Measurements from ENCODE around the gene MCM6. TPM values are rescaled to one million over a fixed set of nuclear protein-coding genes. Genes with fewer than 3 reads are reported as not detected.

The MCM6 gene
- total RNA-seq, 1 experiment from 2014 or later: 113 TPM

GRCh38 chr2:135898234-135898786, 22.1 kb upstream of the MCM6 start:
- H3K4ac ChIP-seq (ENCODE audit: low read depth, low read length): no peak overlapping the region
- no peak overlapping the region for H2BK15ac ChIP-seq (ENCODE audit: low read depth, low read length)
- H2BK5ac ChIP-seq (ENCODE audit: insufficient read length, low read length): no peak overlapping the region
- peaks cover 5 to 13% (median 5%) of the 10 kb centered on the region in 3 experiments; a peak in 4 of 7 replicates for H3K36me3 Mint-ChIP-seq (ENCODE audit: insufficient read depth in 1 of 3, low read depth in 3 of 3)
- H3K27me3 ChIP-seq (ENCODE audit: insufficient read depth, low read length): no peaks in the 10 kb centered on the region
- no peak overlapping the region for H3K4me2 ChIP-seq (ENCODE audit: insufficient read depth, insufficient read length, low read length)
- H3K9me3 ChIP-seq (ENCODE audit: control insufficient read depth, low read depth, low read length): no peaks in the 10 kb centered on the region
- H2BK20ac ChIP-seq (ENCODE audit: low read depth, low read length, poor library complexity, severe bottlenecking): no peak overlapping the region
- H3K4me1 ChIP-seq (ENCODE audit: insufficient read depth, low read length): no peaks in the 10 kb centered on the region
- H2BK12ac ChIP-seq (ENCODE audit: insufficient read length, low read depth, low read length): no peak overlapping the region
- H3K56ac ChIP-seq (ENCODE audit: insufficient read length, low read depth, low read length): no peak overlapping the region
- H3K4me1 Mint-ChIP-seq: peaks cover 10 to 13% of the 10 kb centered on the region in 2 experiments
- no peak overlapping the region for H2AK5ac ChIP-seq (ENCODE audit: insufficient read length, low read length)
- no peak for DNase-seq
- no peak overlapping the region for H3K27ac ChIP-seq (ENCODE audit: insufficient read length, low read depth, low read length)
- no peak overlapping the region for H3K9ac ChIP-seq (ENCODE audit: extremely low read depth, insufficient read length, low read length)
- no peak overlapping the region for H3K18ac ChIP-seq (ENCODE audit: insufficient read length, low read depth, low read length)
- no peaks in the 10 kb centered on the region for H3K23me2 ChIP-seq (ENCODE audit: insufficient read length, low read depth, low read length, poor library complexity, severe bottlenecking)
- no peak overlapping the region for H3K27ac Mint-ChIP-seq
- no peaks in the 10 kb centered on the region for H4K20me1 ChIP-seq (ENCODE audit: control insufficient read depth, insufficient read depth, insufficient read length)
- WGBS (ENCODE audit: extremely low coverage, insufficient read length, low lambda C conversion rate): no CpG with 5 or more reads among the region's 3 CpGs
- H3K79me1 ChIP-seq (ENCODE audit: insufficient read depth, low read depth, low read length, poor library complexity, severe bottlenecking): no peaks in the 10 kb centered on the region
- H3K14ac ChIP-seq (ENCODE audit: insufficient read depth, low read length): no peak overlapping the region
- no peak overlapping the region for H2BK120ac ChIP-seq (ENCODE audit: low read depth, low read length, poor library complexity, severe bottlenecking)
- TF ChIP-seq CTCF (conservative IDR thresholded peaks at IDR 0.05): no peak
- H2AFZ ChIP-seq (ENCODE audit: low read length): no peak overlapping the region
- H4K8ac ChIP-seq (replicated peaks; ENCODE audit: insufficient read length, low read depth, low read length): no peak overlapping the region
- H4K5ac ChIP-seq (ENCODE audit: insufficient read length, low read depth, low read length): no peak overlapping the region
- no peak overlapping the region for H3K4me3 Mint-ChIP-seq
- H3K23ac ChIP-seq (ENCODE audit: insufficient read length, low read depth, low read length): no peak overlapping the region
- no peak overlapping the region for H4K91ac ChIP-seq (ENCODE audit: insufficient read length, low read depth, low read length)
- H3K9me3 Mint-ChIP-seq: no peaks in the 10 kb centered on the region; a peak in 1 of 5 replicates
- H3K27me3 Mint-ChIP-seq (ENCODE audit: low read depth): no peaks in the 10 kb centered on the region
- no peak overlapping the region for H3T11ph ChIP-seq (ENCODE audit: low read length)
- no peaks in the 10 kb centered on the region for H3K79me2 ChIP-seq (ENCODE audit: insufficient read depth, low read length)

All from H9 (cell line).